SK-N-MC (cell line): Measurements from ENCODE around the gene KRT76.

ENCODE experiments used
- FOXP2 ChIP-seq: optimal IDR thresholded peaks from 2 replicates; pipeline ENCODE3; 2011; ENCODE audit warnings: mild to moderate bottlenecking, moderate library complexity; ENCODE audit not compliant: insufficient read depth; ENCODE audit errors: extremely low read length, control extremely low read depth
- POLR2AphosphoS5 ChIP-seq: IDR thresholded peaks from 2 replicates; pipeline ENCODE4 v1.6.1; 2012; ENCODE audit warnings: mild to moderate bottlenecking, low read depth, low read length, borderline replicate concordance

- TF ChIP-seq POLR2AphosphoS5 (no peak), FOXP2 (no peak)
These were observed 24.6 kb downstream of the KRT76 start for GRCh38 chr12:52752516-52752915.
